Epithelial cell of alveolus of lung (primary cell): ENCODE results near the gene SNAPC3. TPM values are rescaled to one million over a fixed set of nuclear protein-coding genes. Genes with fewer than 3 reads are reported as not detected.

Source experiments
- total RNA-seq: library from RNA; depleted of rRNA; stranded (reverse); fragments of >200 nt; gene quantifications from 2 replicates; pipeline ENCODE4 v1.2.1, GENCODE V29; 2015

Gene SNAPC3
- 22.2 and 43.3 TPM in 2 replicates for total RNA-seq

DNA sequence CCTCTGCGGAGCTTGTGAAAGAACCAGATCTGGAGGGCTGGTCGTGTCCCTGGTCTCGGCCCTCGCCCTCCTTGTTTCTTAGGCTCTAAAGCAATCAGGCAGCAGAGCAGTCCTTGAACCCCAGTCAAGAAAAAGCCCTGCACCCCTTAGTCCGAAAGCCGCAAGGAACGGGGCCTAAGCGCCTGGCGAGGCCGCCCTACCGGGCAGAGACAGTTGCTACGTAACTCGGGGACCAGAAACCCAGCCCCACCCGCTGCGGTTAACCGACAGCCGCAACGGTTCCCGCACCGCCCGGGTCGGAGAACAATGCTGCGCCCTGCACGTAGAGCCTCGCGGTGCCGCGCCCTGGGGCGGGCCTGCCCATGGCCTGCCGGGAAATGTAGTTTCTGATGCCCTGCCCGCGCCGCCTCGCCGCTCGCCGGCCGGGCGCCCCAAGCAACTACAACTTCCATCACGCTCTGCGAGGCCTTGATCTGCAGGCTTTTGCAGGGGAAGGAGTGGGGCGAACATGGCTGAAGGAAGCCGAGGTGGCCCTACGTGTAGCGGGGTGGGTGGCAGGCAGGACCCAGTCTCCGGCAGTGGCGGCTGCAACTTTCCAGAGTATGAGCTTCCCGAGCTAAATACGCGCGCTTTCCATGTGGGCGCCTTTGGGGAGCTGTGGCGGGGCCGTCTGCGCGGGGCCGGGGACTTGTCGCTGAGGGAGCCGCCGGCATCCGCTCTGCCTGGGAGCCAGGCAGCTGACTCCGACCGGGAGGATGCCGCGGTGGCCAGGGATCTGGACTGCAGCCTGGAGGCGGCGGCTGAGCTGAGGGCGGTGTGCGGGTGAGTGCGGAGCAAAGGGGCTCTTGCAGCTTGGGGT, at the start of gene SNAPC3:
TSS of gene SNAPC3 (plus strand) at position 505 of the 859 bp plus-strand sequence. CDS start at position 509, 4 bp downstream.

DNA sequence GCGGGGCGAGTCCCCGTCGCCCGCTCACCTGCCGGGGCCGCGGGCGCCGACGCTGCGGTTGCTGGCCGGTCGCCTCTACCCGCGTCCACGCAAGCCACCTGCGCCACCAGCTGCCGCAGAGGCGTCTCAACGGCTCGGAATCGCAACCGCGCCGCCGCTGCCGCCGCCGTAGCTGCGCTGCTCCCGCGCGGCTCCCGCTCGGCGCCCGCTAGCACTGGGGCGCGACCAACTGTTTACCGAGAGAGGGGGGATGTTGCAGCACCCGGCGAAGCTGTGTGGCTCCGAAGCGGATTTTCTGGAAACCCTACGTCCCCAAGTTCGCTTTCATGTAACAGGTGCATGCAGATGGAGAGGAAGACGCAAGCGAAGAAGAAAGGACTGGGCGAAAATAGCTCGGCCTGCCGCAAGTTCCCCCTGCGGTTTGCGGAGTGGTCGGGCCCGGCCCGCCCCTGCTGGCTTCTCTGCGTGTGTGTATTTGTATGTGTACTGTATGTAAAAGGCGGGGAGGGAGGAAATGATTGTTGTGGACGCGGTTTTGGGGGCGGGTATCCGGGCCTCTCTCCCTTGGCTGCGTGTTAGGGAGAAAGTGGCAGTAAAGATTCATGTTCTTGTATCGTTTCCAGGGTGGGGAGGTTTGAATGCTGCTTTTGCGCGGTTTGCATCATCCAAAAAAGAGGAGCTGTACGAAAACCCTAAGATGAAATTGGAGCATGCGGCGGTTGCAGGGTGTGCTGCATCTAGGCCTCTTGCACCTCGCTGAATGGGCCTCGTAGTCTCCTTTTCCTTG, 88.3 kb downstream of the SNAPC3 start, which contains the start of gene PSIP1:
TSS of gene PSIP1 (minus strand) at position 182 of the 787 bp plus-strand sequence. CDS start 782 bp downstream, outside the sequence.

Other genes with a start within 250 kb of the SNAPC3 start
- 5.0 and 8.3 TPM in 2 replicates for gene TTC39B, start 115.7 kb upstream of the SNAPC3 start, total RNA-seq
- gene PSIP1, start 88.1 kb downstream of the SNAPC3 start, total RNA-seq: 45.3 and 46.4 TPM in 2 replicates
- 1.0 and 1.9 TPM in 2 replicates for gene CCDC171, start 130.2 kb downstream of the SNAPC3 start, total RNA-seq